HG02943 (cell line): ENCODE data around the gene NOTCH3.

Experiments
- ATAC-seq: cut with Tn5 transposase; IDR thresholded peaks from one replicate; pipeline ENCODE4 v1.9.1; 2021; ENCODE audit warnings: mild to moderate bottlenecking, low read depth, moderate library complexity; ENCODE audit not compliant: unreplicated experiment

NOTCH3 gene

DNA sequence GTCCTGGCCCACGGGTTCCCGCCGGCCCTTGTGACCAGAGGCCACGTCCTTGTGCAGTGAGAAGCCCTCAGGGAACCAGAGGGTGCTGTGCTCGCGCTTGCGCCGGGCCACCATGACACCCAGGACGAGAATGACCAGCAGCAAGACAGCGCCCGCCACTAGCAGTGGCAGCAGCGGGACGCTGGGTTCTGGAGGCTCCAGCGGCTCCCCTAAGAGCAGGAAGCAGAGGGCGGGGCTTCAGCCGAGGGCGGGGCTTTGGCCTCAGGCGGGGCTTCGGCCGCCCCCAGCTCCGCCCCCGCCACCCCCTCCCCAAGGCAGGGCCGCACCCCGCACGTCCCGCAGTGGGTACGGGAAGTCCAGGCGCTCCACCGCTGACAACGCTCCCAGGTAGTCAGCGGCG, 30.4 kb downstream of the NOTCH3 start:
- no peak for ATAC-seq

DNA sequence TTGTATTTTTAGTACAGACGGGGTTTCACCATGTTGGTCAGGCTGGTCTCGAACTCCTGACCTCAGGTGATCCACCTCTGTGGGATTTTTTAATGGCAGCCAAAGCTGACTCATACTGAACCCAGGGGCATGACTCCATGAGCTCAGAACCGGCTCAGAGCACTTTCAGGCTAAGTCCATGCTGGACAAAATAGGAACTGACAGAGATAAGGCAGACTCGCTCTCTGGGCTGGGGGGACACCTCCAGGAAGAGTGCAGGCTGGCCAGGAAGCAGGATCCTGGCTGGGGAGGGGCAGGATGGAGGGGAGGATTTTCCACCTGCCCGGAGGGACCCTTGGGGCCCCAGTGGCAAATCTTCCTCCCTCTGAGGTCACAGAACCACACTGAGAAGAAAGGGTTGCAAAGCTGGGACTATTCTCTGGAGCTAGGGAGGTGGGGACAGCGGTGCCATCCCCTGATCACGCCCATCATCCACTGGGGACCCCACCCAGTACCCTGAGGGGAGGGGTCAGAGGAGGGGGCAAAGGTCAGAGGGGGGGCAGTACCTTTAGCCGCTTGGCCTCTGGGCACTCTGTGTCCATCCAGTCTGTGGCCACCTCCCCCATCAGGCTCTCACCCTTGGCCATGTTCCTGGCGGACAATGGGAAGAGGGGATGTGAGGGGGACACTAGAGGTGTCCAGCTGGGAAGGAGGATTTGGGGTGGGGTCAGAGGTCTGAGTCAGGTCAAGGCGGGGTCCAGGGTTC, 31.1 kb downstream of the NOTCH3 start:
- ATAC-seq = no peak

DNA sequence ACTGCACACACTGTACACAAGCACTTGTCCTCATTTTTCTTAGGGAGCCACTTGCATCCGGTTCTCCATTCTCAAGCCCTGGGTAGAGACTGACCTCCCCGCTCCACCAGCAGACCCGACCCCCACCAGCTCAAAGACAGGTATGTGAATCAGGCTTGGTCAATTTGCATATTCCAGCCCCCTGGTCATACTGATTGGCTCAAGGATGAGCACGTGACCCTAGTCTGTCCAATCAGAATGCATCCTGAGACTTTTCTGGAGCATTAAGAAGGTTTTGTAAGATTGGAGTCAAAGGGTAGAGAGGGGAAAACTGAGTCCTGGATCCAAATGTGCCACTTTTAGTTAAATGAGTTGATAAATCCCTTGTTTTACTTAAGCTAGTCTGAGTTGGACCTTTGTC, 34.1 kb downstream of the NOTCH3 start:
- ATAC-seq = no peak

DNA sequence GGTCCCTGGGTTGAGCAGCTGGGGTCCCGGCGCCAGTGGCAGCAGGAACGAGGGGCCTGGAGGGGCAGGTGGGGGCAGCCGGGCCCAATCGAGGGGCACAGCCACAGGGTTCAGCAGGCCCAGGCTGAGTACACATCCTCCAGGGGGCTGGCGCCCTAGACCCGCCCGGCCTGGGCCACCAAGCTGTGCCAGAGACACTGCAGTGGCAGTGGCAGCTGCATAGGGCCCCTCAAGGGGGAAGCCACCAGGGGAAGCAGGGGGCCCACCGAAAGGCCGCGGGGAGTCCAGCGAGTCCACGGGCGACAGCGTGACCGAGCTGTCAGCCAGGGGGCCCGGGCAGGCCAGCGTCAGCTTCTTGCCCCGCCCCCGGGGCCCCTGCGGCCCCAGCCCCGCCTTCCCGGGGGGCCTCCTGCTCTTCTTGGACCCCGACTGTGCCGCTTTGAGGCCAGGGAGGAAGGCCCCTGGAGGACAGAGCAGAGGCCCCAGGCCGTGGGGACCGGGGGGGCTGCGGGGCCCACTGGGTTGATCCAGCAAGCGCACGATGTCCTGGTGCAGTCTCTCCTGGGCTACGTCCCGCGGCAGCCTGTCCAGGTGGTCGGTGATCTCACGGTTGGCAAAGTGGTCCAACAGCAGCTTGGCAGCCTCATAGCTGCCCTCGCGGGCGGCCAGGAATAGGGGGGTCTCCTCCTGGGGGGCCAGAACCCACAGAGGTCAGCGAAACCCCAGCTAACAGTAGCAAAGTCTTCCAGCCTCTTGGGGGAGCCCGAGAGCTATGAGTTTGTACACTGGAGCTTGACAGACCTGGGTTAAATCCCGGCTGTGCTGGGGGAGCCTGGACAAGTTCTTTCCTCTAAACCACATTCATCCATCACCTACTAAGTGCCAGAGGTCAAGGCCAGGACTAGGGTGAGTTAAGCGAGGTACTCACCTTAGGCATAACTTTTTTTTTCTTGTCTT, 39.5 kb downstream of the NOTCH3 start:
- ATAC-seq = no peak

DNA sequence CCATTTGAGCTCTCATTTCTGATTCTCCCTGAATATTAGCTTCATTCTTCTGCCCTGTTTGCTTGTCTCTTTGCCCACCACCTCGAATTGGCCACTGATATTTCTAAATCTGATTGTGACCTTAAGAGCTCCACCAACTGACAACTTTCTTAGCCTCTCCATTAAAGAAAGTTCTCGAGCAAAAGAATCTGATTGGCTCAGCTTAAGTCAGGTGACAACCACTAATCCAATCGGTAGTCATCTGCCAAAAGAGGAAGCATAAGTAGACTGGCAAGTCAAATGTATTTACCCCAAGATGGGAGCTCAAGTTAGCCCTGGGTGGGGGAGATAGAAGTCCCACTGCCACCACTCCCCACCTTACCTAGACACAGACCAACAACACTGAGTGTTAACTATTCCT, 41.5 kb downstream of the NOTCH3 start:
- ATAC-seq = no peak

DNA sequence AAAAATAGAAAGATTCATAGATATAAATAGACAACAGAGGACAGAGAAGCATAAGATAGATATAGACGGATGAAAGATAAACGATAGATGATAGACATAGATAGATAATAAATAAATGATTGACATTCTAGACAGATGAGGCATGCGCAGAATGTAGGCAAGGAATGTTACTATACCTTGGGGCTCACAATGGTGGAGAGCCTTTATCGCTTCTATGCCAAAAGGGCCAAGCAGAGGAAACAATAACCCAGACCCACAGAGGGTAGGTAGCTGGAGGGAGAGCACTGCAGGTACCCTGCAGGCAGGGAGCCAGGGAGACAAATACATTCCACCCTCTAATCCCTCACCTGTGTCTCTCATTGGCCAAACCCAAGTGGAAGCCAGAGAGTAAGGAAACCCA, 44.4 kb downstream of the NOTCH3 start:
- no peak for ATAC-seq

DNA sequence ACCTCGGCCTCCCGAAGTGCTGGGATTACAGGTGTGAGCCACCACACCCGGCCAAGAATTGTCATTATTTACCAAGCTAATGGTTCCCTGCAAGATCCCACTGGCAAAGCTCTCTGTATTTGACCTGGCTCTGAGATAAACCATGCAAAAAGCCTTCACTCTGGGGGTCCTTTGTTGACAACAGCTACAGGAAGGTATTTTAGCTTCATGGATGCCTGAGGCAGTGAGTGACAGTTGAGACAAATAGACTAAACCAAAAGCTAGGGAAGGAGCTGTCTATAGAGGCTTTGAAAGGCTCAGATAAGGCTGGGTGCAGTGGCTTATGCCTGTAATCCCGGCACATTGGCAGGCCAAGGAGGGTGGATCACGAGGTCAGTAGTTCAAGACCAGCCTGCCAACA, 45.5 kb downstream of the NOTCH3 start:
- no peak for ATAC-seq

DNA sequence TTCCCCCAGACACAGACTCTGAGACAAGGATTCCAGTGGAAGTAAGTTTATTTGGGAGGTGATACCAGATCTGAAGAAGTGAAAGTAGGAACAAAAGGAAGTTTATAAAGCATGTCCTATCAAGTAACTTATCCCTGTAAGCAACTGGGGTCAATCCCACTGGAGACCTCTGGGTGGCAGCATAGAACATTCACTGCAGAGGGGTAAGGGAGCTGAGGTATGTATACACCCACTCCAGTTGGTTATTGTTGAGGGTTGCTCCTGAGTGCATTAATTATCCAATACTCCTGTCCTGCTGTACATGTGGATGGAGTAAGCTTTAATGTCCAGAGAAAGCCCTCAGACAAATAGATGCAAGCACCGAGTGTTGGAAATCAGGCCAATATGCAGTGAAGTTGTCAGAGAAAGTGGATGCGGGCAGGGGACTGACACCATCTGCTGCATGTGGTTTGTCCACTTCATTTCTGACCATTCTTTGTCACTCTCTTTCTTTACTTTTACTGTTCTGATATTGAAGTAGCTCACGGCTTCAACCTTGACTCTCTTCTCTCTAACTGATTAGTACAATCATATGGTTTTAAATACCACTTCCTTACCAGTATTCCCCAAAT, 46.7 kb downstream of the NOTCH3 start:
- no peak for ATAC-seq

DNA sequence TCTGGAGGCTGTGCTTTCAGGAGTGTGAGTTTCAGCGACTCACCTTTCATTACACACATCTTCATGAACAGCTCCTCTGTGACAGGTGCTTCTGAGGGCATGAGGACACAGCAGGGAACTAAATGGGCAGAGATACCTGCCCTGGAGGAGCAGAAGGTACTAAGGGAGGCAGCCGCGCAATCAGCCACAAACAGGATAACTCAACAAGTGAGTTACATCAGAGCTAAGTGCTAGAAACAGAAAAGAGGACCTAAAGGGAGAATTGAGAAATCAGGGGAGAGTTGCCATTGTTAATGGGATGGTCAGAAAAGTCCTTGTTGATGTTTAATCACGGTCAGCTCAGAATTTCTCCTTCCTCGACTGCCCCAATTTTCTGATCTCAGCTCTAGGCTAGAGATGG, 51.1 kb downstream of the NOTCH3 start:
- no peak for ATAC-seq

DNA sequence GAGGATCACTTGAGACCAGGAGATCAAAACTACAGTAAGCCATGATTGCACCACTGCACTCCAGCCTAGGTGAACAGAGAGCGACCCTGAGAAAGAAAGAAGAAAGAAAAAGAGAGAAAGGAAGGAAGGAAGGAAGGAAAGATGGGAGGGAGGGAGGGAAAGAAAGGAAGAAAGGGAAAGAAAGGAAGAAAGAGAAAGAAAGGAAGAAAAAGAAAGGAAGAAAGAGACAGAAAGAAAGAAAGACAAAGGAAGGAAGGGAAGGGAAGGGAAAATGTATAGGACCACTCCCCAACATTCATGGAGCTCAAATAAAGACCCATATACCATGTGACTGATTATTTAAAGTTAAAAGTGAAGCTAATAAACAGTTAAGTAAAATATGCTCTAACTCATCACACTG, 53.7 kb downstream of the NOTCH3 start:
- no peak for ATAC-seq

DNA sequence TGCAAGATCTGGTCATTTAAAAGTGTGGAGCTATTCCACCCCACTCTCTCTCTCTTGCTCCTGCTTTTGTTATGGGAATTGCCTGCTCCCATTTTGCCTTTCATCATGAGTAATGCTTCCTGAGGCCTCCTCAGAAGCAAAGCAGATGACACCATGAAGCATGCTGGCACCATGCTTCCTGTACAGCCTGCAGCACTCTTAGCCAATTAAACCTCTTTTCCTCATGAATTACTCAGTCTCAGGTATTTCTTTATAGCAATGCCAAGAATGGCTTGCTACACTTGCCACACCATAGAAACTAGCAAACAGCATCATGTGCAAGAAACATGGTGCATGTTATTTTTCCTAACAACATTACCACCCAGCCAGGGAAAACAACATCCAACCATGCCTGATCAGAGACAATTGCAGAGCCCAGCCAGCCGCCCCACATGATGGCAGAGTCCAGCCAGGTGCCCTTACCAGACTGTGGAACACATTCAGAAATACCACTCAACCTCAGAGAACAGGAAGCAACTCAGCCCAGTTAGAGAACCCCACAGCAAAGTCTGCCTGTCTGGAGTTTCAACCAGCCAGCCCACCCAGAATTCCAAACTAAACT, 56.6 kb downstream of the NOTCH3 start:
- ATAC-seq = no peak

DNA sequence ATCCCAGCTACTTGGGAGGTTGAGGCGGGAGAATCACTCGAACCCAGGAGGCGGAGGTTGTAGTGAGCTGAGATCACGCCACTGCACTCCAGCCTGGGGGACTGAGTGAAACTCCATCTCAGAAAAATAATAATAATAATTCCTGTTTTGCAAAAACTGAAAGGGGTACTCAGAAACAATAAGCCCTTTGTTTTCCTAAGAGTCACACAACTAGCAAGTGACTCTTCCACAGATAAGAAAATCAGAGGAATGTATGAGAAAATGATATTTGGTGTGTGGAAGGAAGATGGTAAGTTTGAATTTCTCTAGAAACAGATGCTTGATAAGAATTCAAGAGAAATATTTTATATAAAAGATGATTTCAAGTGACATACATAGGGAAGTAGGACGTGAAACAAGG, 58.5 kb downstream of the NOTCH3 start:
- no peak for ATAC-seq

DNA sequence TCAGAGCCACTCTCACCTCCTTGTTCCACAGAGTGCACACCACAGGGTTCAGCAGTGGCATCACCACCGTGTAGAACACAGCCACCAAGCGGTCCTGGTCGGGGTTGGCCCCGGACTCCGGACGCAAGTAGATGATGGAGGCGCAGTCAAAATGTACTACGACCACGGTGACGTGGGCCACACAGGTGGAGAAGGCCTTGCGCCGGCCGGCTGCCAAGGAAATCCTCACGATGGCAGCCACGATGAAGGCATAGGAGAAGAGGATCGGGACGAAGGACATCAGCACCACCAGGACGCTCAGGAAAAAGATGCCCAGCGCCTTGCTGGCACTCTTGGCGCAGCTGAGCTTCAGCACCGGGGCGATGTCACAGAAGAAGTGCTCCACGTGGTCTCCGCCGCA, 59.7 kb downstream of the NOTCH3 start:
- ATAC-seq = no peak

DNA sequence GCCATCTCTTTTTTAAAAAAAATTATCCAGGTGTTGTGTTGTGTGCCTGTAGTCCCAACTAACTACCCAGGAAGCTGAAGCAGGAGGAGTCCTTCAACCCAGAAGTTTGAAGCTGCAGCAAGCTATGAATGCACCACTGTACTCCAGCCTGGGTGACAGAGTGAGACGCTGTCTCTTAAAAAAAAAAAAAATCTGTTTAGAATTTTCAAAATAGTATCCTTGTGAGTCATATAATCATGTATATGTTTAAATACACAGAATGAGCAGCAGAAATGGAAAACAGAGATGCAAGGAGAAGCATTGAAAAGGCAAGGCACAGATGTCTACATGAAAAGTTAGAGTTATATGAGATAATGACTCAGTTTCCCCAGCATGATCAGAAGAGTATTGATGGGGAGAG, 62.4 kb downstream of the NOTCH3 start:
- no peak for ATAC-seq

DNA sequence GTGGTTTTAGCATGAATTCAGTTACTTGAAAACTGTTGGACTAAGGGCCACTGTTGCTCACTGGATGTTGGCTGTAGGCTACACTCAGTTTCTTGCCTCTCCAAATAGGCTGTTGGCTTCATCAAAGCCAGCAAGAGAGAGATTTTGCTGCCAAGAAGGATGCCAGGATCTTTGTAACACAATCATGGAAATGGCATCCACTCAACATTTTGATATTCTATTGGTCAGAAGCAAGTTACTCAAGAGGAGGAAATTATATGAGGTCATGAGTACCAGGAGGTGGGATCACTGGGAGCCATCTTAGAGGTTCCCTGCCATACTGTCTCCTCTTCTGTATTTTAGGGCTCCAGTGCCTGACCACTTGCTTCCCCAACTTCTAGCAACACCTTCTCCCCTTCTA, 63.0 kb downstream of the NOTCH3 start:
- ATAC-seq = no peak

DNA sequence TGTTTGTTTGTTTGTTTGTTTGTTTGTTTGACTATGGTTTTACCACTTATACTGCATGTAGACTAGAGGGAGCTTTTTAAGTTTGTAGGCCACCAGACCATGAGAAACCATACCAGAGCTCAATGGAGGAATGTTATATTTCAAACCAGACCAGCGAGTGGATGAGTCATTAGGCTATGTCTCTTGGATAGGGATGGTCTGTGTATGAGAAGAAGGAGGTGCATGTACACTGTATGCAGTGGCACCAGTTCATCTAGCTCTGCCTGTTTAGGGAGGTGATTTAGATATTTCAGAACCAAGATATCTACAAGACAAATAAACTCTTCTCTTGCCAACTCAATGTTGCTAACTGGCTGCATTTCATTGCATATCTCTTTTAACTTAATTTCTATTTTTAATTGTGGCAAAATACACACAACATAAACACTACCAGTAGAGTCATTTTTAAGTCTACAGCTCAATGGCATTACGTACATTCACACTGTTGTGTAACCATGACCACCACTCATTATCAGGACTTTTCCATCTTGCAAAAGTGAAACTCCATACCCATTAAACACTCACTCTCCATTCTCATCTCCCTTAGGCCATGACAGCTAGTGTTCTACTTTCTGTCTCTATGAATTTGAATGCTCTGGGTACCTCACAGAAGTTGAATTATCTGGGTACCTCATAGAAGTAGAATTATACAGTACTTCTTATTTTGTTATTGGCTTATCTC, 64.4 kb downstream of the NOTCH3 start:
- no peak for ATAC-seq

DNA sequence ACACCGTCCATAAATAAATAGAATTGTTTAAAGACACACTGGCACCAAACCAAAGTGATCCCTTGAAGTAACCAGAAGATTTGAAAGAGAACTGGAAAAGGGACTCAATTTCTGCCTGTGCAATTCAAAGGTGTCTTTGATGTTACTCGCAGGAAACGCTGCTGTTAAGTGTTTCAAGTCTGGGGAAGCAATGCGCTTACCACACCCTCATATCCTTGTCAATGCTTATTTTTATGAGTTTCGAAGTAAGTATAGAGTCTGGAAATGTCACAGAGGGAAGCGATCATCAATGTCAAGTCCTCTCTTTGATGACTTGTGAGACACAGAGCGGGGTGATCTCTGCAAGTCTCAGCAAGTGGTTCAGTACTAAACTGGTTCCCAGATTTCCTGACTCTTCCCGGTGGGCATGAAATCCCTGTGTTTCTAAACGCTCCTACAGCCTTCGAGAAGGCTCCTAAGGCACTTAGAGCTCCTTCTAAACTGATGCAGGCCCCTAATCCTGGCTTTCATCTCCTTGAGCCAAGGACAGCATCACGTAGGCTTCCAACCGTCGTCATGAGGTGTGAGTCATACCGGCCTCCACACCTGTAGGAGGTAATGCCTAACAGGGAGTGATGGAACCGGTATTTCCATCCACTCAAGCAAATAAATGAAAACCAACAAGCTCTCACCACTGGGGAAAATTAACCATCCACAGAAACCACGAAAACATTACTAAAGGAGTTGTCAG, 70.8 kb downstream of the NOTCH3 start:
- no peak for ATAC-seq

DNA sequence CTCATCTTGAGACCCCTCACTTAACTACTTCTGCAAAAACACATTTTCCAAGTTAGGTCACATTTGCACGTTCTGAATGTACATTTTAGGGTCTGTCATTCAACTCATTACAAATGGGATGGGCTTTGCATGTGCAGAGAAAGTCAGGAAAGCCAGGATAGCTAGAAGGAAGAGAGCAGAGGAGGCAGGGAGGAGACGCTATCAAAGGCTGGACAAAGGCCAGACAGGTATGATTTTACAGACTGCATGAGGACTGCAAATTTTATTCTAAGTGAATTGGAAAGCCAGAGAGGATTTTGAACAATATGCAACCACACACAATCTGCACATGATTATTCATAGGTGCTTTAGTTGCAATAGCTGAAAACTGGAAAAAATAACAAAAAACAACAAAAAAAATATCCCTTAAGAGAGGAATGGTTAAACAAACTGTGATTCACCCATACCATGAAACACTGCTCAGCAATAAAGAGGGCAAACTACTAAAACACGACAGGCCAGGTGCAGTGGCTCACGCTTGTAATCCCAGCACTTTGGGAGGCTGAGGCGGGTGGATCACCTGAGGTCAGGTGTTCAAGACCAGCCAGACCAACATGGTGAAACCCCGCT, 72.5 kb downstream of the NOTCH3 start:
- ATAC-seq = no peak
